HepG2 (cell line): ENCODE results near the gene IGF2BP1. TPM values are rescaled to one million over a fixed set of nuclear protein-coding genes. Genes with fewer than 3 reads are reported as not detected.

ENCODE experiments used
- ATF7-NPFF ChIP-seq: sonication (generic); formaldehyde crosslinking; IDR thresholded peaks from 2 replicates; pipeline ENCODE4 v1.8.1; 2023; ENCODE audit warnings: mild to moderate bottlenecking, low read depth, missing genetic modification reagents, moderate library complexity
- ATM ChIP-seq: fragments of 450-650 bp; IDR thresholded peaks from 2 replicates; pipeline ENCODE4 v1.7.1; 2017; ENCODE audit warnings: mild to moderate bottlenecking, borderline replicate concordance
- GPN1 ChIP-seq: sonication (generic); formaldehyde crosslinking; IDR thresholded peaks from 2 replicates; pipeline ENCODE4 v1.5.1; 2020; ENCODE audit warnings: missing genetic modification reagents, borderline replicate concordance
- HNF4A ChIP-seq: sonication (generic); formaldehyde crosslinking; IDR thresholded peaks from 2 replicates; pipeline ENCODE4 v1.4.0; 2020; ENCODE audit warnings: missing genetic modification reagents
- MBNL3 ChIP-seq: fragments of 250-450 bp; sonication (Bioruptor Pico); conservative IDR thresholded peaks from 2 replicates; pipeline ENCODE4 v1.8.0; 2022; ENCODE audit warnings: mild to moderate bottlenecking, inconsistent platforms
- MLLT10 ChIP-seq: sonication (generic); formaldehyde crosslinking; IDR thresholded peaks from 2 replicates; pipeline ENCODE4 v1.4.0; 2020; ENCODE audit warnings: missing genetic modification reagents
- REL ChIP-seq: sonication (generic); formaldehyde crosslinking; conservative IDR thresholded peaks from 2 replicates; pipeline ENCODE4 v1.8.0; 2022; ENCODE audit warnings: mild to moderate bottlenecking, missing genetic modification reagents, moderate library complexity
- TARDBP ChIP-seq: sonication (generic); formaldehyde crosslinking; IDR thresholded peaks from 2 replicates; pipeline ENCODE4 v1.8.0; 2022; ENCODE audit warnings: mild to moderate bottlenecking, missing genetic modification reagents
- TBX2 ChIP-seq: sonication (generic); formaldehyde crosslinking; IDR thresholded peaks from 2 replicates; pipeline ENCODE4 v1.5.0; 2020; ENCODE audit warnings: missing genetic modification reagents, mild to moderate bottlenecking, borderline replicate concordance
- U2AF2 ChIP-seq: fragments of 200-400 bp; formaldehyde crosslinking; IDR thresholded peaks from 2 replicates; pipeline ENCODE4 v1.6.1; 2017; ENCODE audit warnings: low read depth, mild to moderate bottlenecking, low read length
- ZMYM2 ChIP-seq: sonication (generic); formaldehyde crosslinking; IDR thresholded peaks from 2 replicates; pipeline ENCODE4 v1.8.0; 2022; ENCODE audit warnings: mild to moderate bottlenecking, missing genetic modification reagents
- ZNF225 ChIP-seq: sonication (generic); formaldehyde crosslinking; IDR thresholded peaks from 2 replicates; pipeline ENCODE4 v1.4.0; 2020; ENCODE audit warnings: mild to moderate bottlenecking, missing genetic modification reagents
- ZNF333 ChIP-seq: sonication (generic); formaldehyde crosslinking; IDR thresholded peaks from 2 replicates; pipeline ENCODE4 v1.4.0; 2020; ENCODE audit warnings: mild to moderate bottlenecking, missing genetic modification reagents, borderline replicate concordance
- ZNF512 ChIP-seq: sonication (generic); formaldehyde crosslinking; IDR thresholded peaks from 2 replicates; pipeline ENCODE4 v1.4.0; 2020; ENCODE audit warnings: mild to moderate bottlenecking, missing genetic modification reagents
- ZNF567 ChIP-seq: sonication (generic); formaldehyde crosslinking; IDR thresholded peaks from 2 replicates; pipeline ENCODE4 v1.8.1; 2023; ENCODE audit warnings: mild to moderate bottlenecking, missing genetic modification reagents, borderline replicate concordance
- ZNF724P ChIP-seq: sonication (generic); formaldehyde crosslinking; IDR thresholded peaks from 2 replicates; pipeline ENCODE4 v1.8.0; 2022; ENCODE audit warnings: missing genetic modification reagents, borderline replicate concordance
- ZNF790 ChIP-seq: sonication (generic); formaldehyde crosslinking; IDR thresholded peaks from 2 replicates; pipeline ENCODE4 v1.8.0; 2022; ENCODE audit warnings: missing genetic modification reagents, mild to moderate bottlenecking, borderline replicate concordance
- polyA plus RNA-seq, 8 experiments: library from polyadenylated mRNA; depleted of rRNA in 3 of 8; stranded (reverse) in 7 of 8; unstranded in 1 of 8; fragments of >200 nt; fragmentation: Illumina TruSeq in 4 of 8; extraction: Trizol in 4 of 8; gene quantifications; 2 replicates each; pipeline versions ENCODE4 v1.2.1 to v1.2.3, GENCODE V29; 2011 to 2016; ENCODE audit warnings: low read depth in 4 of 8, missing spikeins in 1 of 8, mixed read lengths in 1 of 8; ENCODE audit not compliant: insufficient read depth in 1 of 8
- total RNA-seq, 5 experiments: library from RNA; depleted of rRNA; stranded (reverse); fragments of >200 nt; fragmentation: Illumina TruSeq; extraction: Trizol; gene quantifications; 2 replicates each; pipeline ENCODE4 v1.2.3, GENCODE V29; 2016; ENCODE audit warnings: low read depth in 1 of 5
- TF ChIP-seq, protein P1 (sequence below), 2 experiments: fragments of 450-650 bp in 1 of 2; sonication (generic) in 1 of 2; formaldehyde crosslinking; IDR thresholded peaks; 2 replicates each; pipeline versions ENCODE4 v1.5.0 to v1.8.0; 2020 to 2022; ENCODE audit warnings: mild to moderate bottlenecking in 1 of 2, missing genetic modification reagents in 1 of 2
- TF ChIP-seq, protein P2 (sequence below): sonication (generic); formaldehyde crosslinking; conservative IDR thresholded peaks from 2 replicates; pipeline ENCODE4 v1.4.0; 2020; ENCODE audit warnings: missing genetic modification reagents
- TF ChIP-seq, protein P3 (sequence below): sonication (generic); formaldehyde crosslinking; IDR thresholded peaks from 2 replicates; pipeline ENCODE4 v1.8.0; 2022; ENCODE audit warnings: mild to moderate bottlenecking, missing genetic modification reagents; ENCODE audit not compliant: insufficient replicate concordance
- TF ChIP-seq, protein P4 (sequence below): sonication (generic); formaldehyde crosslinking; IDR thresholded peaks from 2 replicates; pipeline ENCODE4 v1.4.0; 2020; ENCODE audit warnings: missing genetic modification reagents, low read depth, mild to moderate bottlenecking, borderline replicate concordance

IGF2BP1 gene
- total and polyA plus RNA-seq, 2 of the 13 experiments (the other 11 are each of a cell fraction or from before 2014, with no cell fraction given) = 29.7 to 75.1 TPM

DNA sequence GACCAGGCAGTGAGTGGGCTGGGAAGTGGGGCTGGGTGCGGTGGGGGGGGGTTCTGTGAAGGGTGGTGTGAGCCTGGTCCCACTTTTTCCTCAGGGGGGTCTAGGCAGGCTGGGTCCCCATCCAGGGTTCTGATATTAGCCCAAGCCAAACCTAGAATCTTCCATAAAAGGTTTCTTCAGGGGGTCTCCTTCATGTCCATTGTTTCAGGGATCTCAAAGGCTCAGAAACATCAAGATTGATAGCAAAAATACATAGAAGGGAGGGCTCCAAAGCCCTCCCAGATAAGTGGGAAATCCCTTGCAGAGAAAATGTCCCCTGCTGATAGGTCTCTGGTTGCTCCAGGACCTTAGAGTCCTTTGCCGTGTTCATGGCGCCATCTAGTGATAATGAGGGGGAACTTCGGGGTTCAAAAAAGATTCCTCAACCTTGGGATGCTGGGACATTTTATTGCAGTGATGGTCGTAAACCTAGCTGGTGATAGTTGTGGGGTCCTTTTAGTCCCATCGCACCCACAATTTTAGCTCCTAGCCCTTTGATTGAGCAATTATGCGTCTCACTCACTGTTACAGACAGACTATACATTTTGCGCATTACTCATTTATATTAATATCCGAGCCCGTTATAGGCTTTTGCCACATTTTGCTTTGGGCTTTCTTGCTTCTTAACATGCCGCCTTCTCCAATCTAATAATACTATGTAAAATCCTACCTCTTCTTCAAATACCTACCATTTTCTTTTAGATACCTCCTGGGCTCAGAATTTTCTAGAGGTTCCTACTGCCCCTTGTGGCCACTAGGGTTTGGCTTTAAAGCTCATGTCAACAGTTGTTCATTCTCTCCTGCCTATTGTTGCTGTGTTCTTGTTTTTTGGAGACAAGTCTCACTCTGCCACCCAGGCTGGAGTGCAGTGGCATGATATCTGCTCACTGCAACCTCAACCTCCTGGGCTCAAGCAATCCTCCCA, 35.1 kb downstream of the IGF2BP1 start (continued):
- no peak for TF ChIP-seq GPN1
- no peak for TF ChIP-seq ZNF333 (CRISPR knock-in tag)
- TF ChIP-seq ATM = no peak
- TF ChIP-seq TBX2 = no peak
- TF ChIP-seq ZNF790 (CRISPR knock-in tag) = no peak
- TF ChIP-seq, protein P1, sequence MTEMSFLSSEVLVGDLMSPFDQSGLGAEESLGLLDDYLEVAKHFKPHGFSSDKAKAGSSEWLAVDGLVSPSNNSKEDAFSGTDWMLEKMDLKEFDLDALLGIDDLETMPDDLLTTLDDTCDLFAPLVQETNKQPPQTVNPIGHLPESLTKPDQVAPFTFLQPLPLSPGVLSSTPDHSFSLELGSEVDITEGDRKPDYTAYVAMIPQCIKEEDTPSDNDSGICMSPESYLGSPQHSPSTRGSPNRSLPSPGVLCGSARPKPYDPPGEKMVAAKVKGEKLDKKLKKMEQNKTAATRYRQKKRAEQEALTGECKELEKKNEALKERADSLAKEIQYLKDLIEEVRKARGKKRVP (CRISPR knock-in tag; IDR thresholded peaks at IDR 0.05) = no peak
- TF ChIP-seq MLLT10 (CRISPR knock-in tag) = no peak
- TF ChIP-seq, protein P2, sequence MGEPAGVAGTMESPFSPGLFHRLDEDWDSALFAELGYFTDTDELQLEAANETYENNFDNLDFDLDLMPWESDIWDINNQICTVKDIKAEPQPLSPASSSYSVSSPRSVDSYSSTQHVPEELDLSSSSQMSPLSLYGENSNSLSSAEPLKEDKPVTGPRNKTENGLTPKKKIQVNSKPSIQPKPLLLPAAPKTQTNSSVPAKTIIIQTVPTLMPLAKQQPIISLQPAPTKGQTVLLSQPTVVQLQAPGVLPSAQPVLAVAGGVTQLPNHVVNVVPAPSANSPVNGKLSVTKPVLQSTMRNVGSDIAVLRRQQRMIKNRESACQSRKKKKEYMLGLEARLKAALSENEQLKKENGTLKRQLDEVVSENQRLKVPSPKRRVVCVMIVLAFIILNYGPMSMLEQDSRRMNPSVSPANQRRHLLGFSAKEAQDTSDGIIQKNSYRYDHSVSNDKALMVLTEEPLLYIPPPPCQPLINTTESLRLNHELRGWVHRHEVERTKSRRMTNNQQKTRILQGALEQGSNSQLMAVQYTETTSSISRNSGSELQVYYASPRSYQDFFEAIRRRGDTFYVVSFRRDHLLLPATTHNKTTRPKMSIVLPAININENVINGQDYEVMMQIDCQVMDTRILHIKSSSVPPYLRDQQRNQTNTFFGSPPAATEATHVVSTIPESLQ (CRISPR knock-in tag) = no peak
- TF ChIP-seq ZNF567 = no peak
- TF ChIP-seq ZMYM2 (CRISPR knock-in tag) = no peak
- TF ChIP-seq, protein P3, sequence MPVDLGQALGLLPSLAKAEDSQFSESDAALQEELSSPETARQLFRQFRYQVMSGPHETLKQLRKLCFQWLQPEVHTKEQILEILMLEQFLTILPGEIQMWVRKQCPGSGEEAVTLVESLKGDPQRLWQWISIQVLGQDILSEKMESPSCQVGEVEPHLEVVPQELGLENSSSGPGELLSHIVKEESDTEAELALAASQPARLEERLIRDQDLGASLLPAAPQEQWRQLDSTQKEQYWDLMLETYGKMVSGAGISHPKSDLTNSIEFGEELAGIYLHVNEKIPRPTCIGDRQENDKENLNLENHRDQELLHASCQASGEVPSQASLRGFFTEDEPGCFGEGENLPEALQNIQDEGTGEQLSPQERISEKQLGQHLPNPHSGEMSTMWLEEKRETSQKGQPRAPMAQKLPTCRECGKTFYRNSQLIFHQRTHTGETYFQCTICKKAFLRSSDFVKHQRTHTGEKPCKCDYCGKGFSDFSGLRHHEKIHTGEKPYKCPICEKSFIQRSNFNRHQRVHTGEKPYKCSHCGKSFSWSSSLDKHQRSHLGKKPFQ = peak; percentile 15
- no peak for TF ChIP-seq TARDBP (CRISPR knock-in tag)
- no peak for TF ChIP-seq REL (CRISPR knock-in tag)
- no peak for TF ChIP-seq MBNL3 (CRISPR knock-in tag)
- TF ChIP-seq, protein P4, sequence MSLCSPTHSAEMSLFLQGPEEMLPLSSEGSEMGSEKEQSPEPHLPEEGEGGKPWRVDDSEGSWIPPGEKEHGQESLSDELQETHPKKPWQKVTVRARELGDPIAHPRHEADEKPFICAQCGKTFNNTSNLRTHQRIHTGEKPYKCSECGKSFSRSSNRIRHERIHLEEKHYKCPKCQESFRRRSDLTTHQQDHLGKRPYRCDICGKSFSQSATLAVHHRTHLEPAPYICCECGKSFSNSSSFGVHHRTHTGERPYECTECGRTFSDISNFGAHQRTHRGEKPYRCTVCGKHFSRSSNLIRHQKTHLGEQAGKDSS = no peak
- no peak for TF ChIP-seq ZNF225 (CRISPR knock-in tag)
- TF ChIP-seq ATF7-NPFF (CRISPR knock-in tag) = 0 out of 2 replicates have a peak, but pooled peaks have one; percentile 25
- TF ChIP-seq U2AF2 = no peak
- no peak for TF ChIP-seq ZNF724P
- TF ChIP-seq ZNF512 = no peak
- no peak for TF ChIP-seq HNF4A
